AG09319 (cell line): Measurements from ENCODE around the gene TMIGD3.
"Not testable (repeated sequence)": the region's sequence is repeated elsewhere in the genome, so short reads cannot be mapped to it uniquely, and the experiment has no call there.

Experiments used
- DNase-seq: peaks from one replicate; pipeline ENCODE4 v3.0.0-alpha.2; 2010; ENCODE audit warnings: low read depth; ENCODE audit errors: extremely low read depth
- TF ChIP-seq, protein P1 (sequence below): IDR thresholded peaks from 2 replicates; pipeline ENCODE4 v1.5.1; 2011; ENCODE audit warnings: low read depth, mild to moderate bottlenecking, inconsistent platforms, low read length, moderate library complexity

The TMIGD3 gene

DNA sequence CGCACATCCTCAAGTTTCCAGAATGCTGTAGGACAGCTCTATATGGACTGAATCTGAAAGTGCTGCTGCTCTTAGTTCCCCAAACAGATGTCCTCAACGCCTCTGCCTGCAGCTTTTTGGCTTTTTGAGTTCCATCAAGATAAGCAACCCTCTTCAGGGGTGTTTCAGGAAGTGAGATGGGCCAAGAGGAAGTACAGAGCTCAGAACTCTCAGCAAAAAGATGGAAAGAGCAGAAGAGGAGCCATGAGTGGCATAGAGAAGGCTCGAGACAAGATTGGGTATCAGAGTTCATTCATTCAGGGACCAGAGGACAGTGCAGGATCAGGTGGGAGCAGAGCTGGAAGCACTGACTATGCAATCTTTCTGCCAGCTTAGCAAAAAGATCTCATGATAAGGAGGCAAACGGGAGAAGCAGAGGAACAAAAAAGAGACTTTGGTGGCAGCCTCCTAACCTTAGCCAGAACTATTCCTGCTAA lies at the start of gene TMIGD3, which contains the start of gene ADORA3:
Gene TMIGD3, minus strand, starts transcription at position 49 of the 476 bp plus-strand sequence. CDS start 279 bp downstream, outside the sequence.
Gene ADORA3, minus strand, starts transcription at position 49 of the 476 bp plus-strand sequence. CDS start 279 bp downstream, outside the sequence.
- TF ChIP-seq, protein P1, sequence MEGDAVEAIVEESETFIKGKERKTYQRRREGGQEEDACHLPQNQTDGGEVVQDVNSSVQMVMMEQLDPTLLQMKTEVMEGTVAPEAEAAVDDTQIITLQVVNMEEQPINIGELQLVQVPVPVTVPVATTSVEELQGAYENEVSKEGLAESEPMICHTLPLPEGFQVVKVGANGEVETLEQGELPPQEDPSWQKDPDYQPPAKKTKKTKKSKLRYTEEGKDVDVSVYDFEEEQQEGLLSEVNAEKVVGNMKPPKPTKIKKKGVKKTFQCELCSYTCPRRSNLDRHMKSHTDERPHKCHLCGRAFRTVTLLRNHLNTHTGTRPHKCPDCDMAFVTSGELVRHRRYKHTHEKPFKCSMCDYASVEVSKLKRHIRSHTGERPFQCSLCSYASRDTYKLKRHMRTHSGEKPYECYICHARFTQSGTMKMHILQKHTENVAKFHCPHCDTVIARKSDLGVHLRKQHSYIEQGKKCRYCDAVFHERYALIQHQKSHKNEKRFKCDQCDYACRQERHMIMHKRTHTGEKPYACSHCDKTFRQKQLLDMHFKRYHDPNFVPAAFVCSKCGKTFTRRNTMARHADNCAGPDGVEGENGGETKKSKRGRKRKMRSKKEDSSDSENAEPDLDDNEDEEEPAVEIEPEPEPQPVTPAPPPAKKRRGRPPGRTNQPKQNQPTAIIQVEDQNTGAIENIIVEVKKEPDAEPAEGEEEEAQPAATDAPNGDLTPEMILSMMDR: no peak
- no peak for DNase-seq

DNA sequence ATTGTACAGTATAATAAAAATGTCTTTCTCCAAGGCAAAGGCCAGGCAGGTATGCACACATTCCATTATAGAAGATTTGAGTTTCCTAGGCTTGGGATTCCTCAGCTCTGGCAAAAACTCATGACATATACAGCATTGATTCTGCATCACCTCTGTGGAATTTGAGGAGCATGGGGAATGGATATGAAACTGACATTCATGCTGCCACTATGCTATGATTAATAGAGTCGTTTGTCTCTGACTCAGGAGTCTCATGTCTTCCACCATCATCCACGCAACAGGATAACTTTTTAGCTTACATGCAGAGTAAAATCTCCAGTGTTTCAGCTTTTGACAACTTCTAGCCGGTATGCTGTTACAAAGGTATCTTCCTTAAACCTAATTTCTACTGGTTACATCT lies 49.8 kb upstream of the TMIGD3 start:
- TF ChIP-seq, protein P1: no peak
- no peak for DNase-seq

DNA sequence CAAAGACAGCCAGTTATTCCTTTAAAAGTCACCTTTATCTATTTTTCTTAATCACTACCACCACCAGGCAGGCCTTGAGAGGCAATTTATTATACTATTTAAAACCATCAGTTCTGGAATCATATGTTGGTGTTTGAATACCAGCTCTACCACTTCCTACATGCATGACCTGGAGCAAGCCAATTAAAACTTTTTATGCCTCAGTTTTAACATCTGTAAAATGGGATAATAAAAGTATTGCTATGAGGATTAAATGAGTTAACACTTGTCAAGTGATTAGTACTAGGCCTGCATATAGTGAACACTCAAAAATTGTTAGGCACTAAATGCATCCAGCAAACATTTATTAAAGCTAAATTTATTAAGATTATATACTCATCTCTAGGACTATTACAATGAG lies 49.2 kb upstream of the TMIGD3 start:
- DNase-seq: no peak
- TF ChIP-seq, protein P1: no peak

DNA sequence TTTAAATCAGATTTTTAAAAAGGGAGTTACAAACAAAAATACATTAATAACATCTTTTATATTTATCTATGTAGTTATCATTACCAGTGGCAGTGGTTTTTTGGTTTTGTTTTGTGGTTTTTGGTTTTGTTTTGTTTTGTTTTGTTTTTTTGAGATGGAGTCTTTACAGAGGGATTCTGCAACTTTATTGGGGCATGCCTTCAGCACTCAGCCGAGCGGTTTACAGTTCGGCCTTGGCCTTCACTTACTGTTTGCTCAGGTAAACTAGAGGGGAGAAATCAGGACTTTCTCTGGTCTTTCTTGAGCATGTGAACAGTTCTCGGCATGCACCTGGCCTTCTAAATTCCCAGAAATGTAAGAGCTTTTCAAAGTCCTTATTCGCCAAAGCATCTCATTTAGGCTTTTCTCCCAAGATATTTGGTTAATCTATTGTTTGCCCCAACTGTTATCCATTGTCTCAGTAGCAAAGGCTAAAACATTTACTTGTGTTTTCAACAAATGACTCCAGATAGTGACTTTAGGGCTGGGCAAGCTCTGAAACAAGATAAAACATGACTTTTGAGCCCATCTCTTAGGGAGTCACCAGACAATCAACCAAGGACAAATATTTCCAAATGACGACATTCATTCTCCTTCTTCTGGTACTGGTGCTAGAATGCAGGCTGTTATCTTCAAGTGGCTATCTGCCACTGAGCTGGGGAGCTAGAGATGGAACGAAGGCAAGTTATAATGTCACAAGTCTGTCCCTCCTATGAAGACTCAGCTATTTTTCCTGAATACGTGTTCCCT lies 48.4 kb upstream of the TMIGD3 start:
- TF ChIP-seq, protein P1: no peak
- DNase-seq: no peak

DNA sequence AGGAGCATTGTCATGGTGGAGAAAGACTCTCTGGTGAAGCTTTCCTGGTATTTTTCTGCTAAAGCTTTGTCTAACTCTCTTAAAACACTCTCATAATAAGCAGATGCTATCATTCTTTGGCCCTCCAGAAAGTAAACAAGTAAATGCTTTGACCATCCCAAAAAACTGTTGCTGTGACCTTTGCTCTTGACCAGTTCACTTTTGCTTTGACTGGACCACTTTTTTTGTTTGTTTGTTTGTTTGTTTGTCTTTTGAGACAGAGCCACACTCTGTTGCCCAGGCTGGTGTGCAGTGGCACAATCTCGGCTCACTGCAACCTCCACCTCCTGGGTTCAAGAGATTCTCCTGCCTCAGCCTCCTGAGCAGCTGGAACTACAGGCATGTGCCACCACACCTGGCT lies 44.4 kb upstream of the TMIGD3 start:
- DNase-seq: not testable (repeated sequence)

DNA sequence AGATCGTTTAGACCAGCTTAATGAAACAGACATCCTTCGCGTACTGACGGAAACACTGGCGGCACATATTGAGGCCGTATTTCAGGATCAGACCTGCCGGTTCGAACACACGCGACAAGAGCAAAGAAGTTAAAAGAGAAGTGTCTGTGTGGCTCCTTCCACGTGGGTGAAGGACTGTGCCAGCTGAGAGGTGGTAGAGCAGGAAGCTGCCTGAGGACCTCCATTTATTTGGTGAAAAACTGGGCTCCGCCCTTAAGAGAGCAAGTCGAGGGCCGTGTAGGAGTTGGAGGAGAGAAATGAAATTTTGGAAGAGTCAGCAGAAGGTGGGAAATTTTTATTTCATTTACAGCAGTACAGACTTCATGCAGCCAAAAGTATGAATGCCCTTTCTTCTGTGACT lies 38.8 kb upstream of the TMIGD3 start:
- TF ChIP-seq, protein P1: no peak
- DNase-seq: no peak

DNA sequence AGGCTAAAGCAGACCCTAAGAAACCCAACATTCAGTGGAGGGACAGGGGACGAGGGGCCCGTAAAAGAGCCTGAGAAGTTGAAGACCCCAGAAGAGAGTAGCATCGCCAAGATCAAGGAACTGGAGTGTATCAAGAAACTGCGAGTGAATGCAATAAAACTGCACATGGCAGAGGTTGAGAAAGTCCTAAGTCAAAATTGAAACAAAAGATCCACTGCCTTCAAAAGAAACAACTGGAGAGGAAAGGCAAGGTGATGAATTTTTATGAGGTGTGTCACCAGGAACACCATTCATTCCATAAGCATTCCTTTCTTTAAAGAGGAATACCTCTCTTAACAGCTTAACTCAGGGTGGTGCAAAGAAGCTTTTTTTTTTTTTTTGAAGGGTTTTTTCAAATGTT lies 38.3 kb upstream of the TMIGD3 start:
- TF ChIP-seq, protein P1: no peak
- DNase-seq: no peak
